GM12878 (cell line): Measurements from ENCODE around the gene LAYN. TPM values are rescaled to one million over a fixed set of nuclear protein-coding genes. Genes with fewer than 3 reads are reported as not detected.

Experiments used
- ATAC-seq: fragments of 200-7000 bp; cut with Tn5 transposase; 3 replicates; pipeline ENCODE4 v1.9.1; 2020; ENCODE audit warnings: mild to moderate bottlenecking, moderate library complexity
- BruUV-seq: library from RNA; stranded (reverse); fragments of 400-500 nt; replicated peaks from 2 replicates; lab custom pipeline; 2021; lab: Mats Ljungman, UMichigan
- CTCF ChIA-PET: fragments of 300-600 bp; sonication (Branson Sonifier 250); formaldehyde crosslinking; extraction: SDS; loops from one replicate; lab custom pipeline; 2021; ENCODE audit warnings: inconsistent platforms; lab: Yijun Ruan, JAX
- POLR2A ChIA-PET: fragments of 350-600 bp; formaldehyde crosslinking; extraction: SDS; loops from one replicate; lab custom pipeline; 2021; ENCODE audit warnings: inconsistent platforms; lab: Charles Lee
- RAD21 ChIA-PET: fragments of 300-600 bp; sonication (Branson Sonifier 250); formaldehyde crosslinking; loops from one replicate; lab custom pipeline; 2023; ENCODE audit warnings: antibody characterized with exemption; ENCODE audit not compliant: unreplicated experiment; lab: Charles Lee
- SMC1A ChIA-PET: fragments of 300-600 bp; sonication (Branson Sonifier 250); formaldehyde crosslinking; loops from one replicate; lab custom pipeline; 2023; ENCODE audit not compliant: unreplicated experiment, uncharacterized antibody; lab: Charles Lee
- DNase-seq: peaks from one replicate; pipeline ENCODE4 v3.0.0-alpha.2; 2011; ENCODE audit warnings: low read depth, low spot score
- FAIRE-seq: peaks from 3 replicates; lab custom pipeline; 2011; peaks lifted over from hg19 to GRCh38; lab: Jason Lieb, UNC
- H2AFZ ChIP-seq: 2 replicates; pipeline ENCODE4 v1.6.0; 2011; ENCODE audit warnings: low read depth, low read length, control low read depth; ENCODE audit not compliant: control insufficient read depth
- H3K27ac ChIP-seq: 2 replicates; pipeline ENCODE4 v1.5.1; 2011; ENCODE audit warnings: control low read depth; ENCODE audit not compliant: control insufficient read depth, insufficient read depth
- H3K27me3 ChIP-seq, 2 experiments: replicated peaks in 1 of 2; 2 replicates each; pipeline versions ENCODE4 v1.6.0 to v1.6.1; 2011; ENCODE audit warnings: low read length in 1 of 2; ENCODE audit not compliant: control insufficient read depth in 2 of 2, insufficient read depth in 2 of 2
- H3K36me3 ChIP-seq, 2 experiments: 2 replicates each; pipeline ENCODE4 v1.5.1; 2011; ENCODE audit warnings: low read length in 1 of 2; ENCODE audit not compliant: control insufficient read depth in 2 of 2, insufficient read depth in 2 of 2
- H3K4me1 ChIP-seq: 2 replicates; pipeline ENCODE4 v1.6.1; 2011; ENCODE audit warnings: mild to moderate bottlenecking, low read length, moderate library complexity, mixed read lengths; ENCODE audit not compliant: control insufficient read depth, insufficient read depth
- H3K4me2 ChIP-seq: 2 replicates; pipeline ENCODE4 v1.6.0; 2011; ENCODE audit warnings: control low read depth; ENCODE audit not compliant: control insufficient read depth, insufficient read depth
- H3K4me3 ChIP-seq: fragments of 200-600 bp; sonication (generic); 2 replicates; pipeline ENCODE4 v1.5.1; 2016
- H3K79me2 ChIP-seq: 2 replicates; pipeline ENCODE4 v1.6.0; 2011; ENCODE audit warnings: low read length; ENCODE audit not compliant: control insufficient read depth, insufficient read depth
- H3K9ac ChIP-seq: 2 replicates; pipeline ENCODE4 v1.8.0; 2011; ENCODE audit warnings: low read length, control low read depth, mixed read lengths; ENCODE audit not compliant: control insufficient read depth, insufficient read depth
- H3K9me3 ChIP-seq: replicated peaks from 3 replicates; pipeline ENCODE4 v1.5.1; 2011; ENCODE audit warnings: mild to moderate bottlenecking, low read length; ENCODE audit not compliant: control insufficient read depth, insufficient read depth
- H4K20me1 ChIP-seq: 2 replicates; pipeline ENCODE4 v1.6.0; 2011; ENCODE audit not compliant: control insufficient read depth, insufficient read depth
- FOS ChIP-seq: IDR thresholded peaks from 3 replicates; pipeline ENCODE4 v1.6.1; 2011; ENCODE audit warnings: borderline replicate concordance; ENCODE audit not compliant: insufficient read length; ENCODE audit errors: extremely low read depth
- FOXK2 ChIP-seq: fragments of 450-650 bp; IDR thresholded peaks from 2 replicates; pipeline ENCODE4 v1.6.1; 2017; ENCODE audit warnings: mild to moderate bottlenecking, moderate library complexity
- IRF3 ChIP-seq: fragments of 450-650 bp; IDR thresholded peaks from 2 replicates; pipeline ENCODE4 v1.6.1; 2014; ENCODE audit warnings: mild to moderate bottlenecking
- POLR2AphosphoS2 ChIP-seq: IDR thresholded peaks from 2 replicates; pipeline ENCODE4 v1.6.1; 2011; ENCODE audit warnings: low read depth, mild to moderate bottlenecking, low read length, improper control_type of control experiment, moderate library complexity
- RCOR1 ChIP-seq: conservative IDR thresholded peaks from 2 replicates; pipeline ENCODE4 v1.6.1; 2012; ENCODE audit warnings: low read depth, low read length, improper control_type of control experiment
- SRF ChIP-seq, 2 experiments: IDR thresholded peaks; 2 replicates each; pipeline ENCODE4 v1.6.1; 2011; ENCODE audit warnings: low read depth in 2 of 2, low read length in 2 of 2, mild to moderate bottlenecking in 1 of 2, moderate library complexity in 1 of 2
- STAT1 ChIP-seq: fragments of 450-650 bp; conservative IDR thresholded peaks from 2 replicates; pipeline ENCODE4 v1.6.1; 2014; ENCODE audit warnings: antibody characterized with exemption, mild to moderate bottlenecking
- STAT3 ChIP-seq: IDR thresholded peaks from 2 replicates; pipeline ENCODE4 v1.6.1; 2011; ENCODE audit warnings: low read depth, low read length, improper control_type of control experiment
- WGBS: methylation state at CpG from one replicate; pipeline ENCODE4 v1.1.6; 2016; ENCODE audit warnings: low lambda C conversion rate; ENCODE audit not compliant: insufficient replicate concordance, insufficient coverage; ENCODE audit errors: missing lambda C conversion rate; 5-methylcytosine and 5-hydroxymethylcytosine counted together
- in situ Hi-C: fragments of 300-500 bp; cut with MboI; formaldehyde crosslinking; loops from 9 replicates; pipeline ENCODE4 v1.14.3; 2018; ENCODE audit warnings: mixed read lengths
- intact Hi-C: fragments of 100-400 bp; cut with micrococcal nuclease; formaldehyde crosslinking; loops from one replicate; pipeline ENCODE4 v1.14.2; 2022; ENCODE audit not compliant: unreplicated experiment
- polyA plus RNA-seq, 11 experiments: library from polyadenylated mRNA; depleted of rRNA in 4 of 11; unstranded in 6 of 11; stranded (reverse) in 5 of 11; fragments of >200 nt; fragmentation: Nextera tagmentation in 4 of 11; fragmentation: Illumina TruSeq in 1 of 11; extraction: Ambion mirVana in 4 of 11; extraction: Trizol in 1 of 11; gene quantifications; 1 replicate in 1 of 11; 2 replicates in 10 of 11; pipeline versions ENCODE4 v1.2.1 to v1.2.3, GENCODE V29; 2011 to 2016; ENCODE audit warnings: inconsistent platforms in 2 of 11, missing spikeins in 2 of 11, low read depth in 1 of 11
- total RNA-seq, 4 experiments: library from RNA; depleted of rRNA in 3 of 4; stranded (reverse); fragments of >200 nt in 3 of 4; fragmentation: Illumina TruSeq in 1 of 4; extraction: Trizol in 1 of 4; gene quantifications; 2 replicates each; pipeline versions ENCODE4 v1.2.1 to v1.2.3, GENCODE V29; 2013 to 2021
- TF ChIP-seq, protein P1 (sequence below): IDR thresholded peaks from 2 replicates; pipeline ENCODE4 v1.6.1; 2011; ENCODE audit warnings: borderline replicate concordance, low read depth, mild to moderate bottlenecking, moderate library complexity, mixed read lengths, low read length; ENCODE audit not compliant: insufficient read depth; ENCODE audit errors: extremely low read length
- TF ChIP-seq, protein P2 (sequence below): fragments of 450-650 bp; conservative IDR thresholded peaks from 2 replicates; pipeline ENCODE4 v1.6.1; 2017; ENCODE audit warnings: mild to moderate bottlenecking, moderate library complexity

Gene LAYN
- total and polyA plus RNA-seq, 10 of the 15 experiments (the other 5 are each of a cell fraction or from before 2014, with no cell fraction given), result 0.06 to 0.14 (median 0.10) TPM; not detected in 7

- in situ Hi-C loops, result no loop called here
- Histone ChIP-seq H3K4me2 (no peak overlapping the region), H3K9me3 (no peaks in the 10 kb centered on the region), H3K36me3 (no peaks in the 10 kb centered on the region), H3K27me3 (no peaks in the 10 kb centered on the region), H3K4me1 (no peaks in the 10 kb centered on the region), H4K20me1 (no peaks in the 10 kb centered on the region), H3K27ac (no peak overlapping the region), H2AFZ (no peak overlapping the region), H3K4me3 (no peak overlapping the region), H3K79me2 (no peaks in the 10 kb centered on the region), H3K9ac (no peak overlapping the region)
- ChIA-PET SMC1A (interaction anchor here (0.9 to 1.2 kb wide), 2 partner anchors 15 to 205 kb away, joined by 3 to 5 read pairs; no protein-coding TSS in a partner anchor), POLR2A (no interaction called here), RAD21 (no interaction called here), CTCF (interaction anchor here (0.9 to 1.8 kb wide), 5 partner anchors 10 to 205 kb away, joined by 3 to 7 read pairs (median 4); no protein-coding TSS in a partner anchor)
- FAIRE-seq (no peak), DNase-seq (no peak), ATAC-seq (peak; percentile 47)
- no TSS peak for BruUV-seq
- TF ChIP-seq RCOR1, result no peak
- TF ChIP-seq STAT3, result no peak
- TF ChIP-seq POLR2AphosphoS2, result no peak
- no peak for TF ChIP-seq FOXK2
- TF ChIP-seq, protein P1, sequence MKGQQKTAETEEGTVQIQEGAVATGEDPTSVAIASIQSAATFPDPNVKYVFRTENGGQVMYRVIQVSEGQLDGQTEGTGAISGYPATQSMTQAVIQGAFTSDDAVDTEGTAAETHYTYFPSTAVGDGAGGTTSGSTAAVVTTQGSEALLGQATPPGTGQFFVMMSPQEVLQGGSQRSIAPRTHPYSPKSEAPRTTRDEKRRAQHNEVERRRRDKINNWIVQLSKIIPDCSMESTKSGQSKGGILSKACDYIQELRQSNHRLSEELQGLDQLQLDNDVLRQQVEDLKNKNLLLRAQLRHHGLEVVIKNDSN, result no peak
- TF ChIP-seq STAT1, result no peak
- no peak for TF ChIP-seq FOS
- TF ChIP-seq, protein P2, sequence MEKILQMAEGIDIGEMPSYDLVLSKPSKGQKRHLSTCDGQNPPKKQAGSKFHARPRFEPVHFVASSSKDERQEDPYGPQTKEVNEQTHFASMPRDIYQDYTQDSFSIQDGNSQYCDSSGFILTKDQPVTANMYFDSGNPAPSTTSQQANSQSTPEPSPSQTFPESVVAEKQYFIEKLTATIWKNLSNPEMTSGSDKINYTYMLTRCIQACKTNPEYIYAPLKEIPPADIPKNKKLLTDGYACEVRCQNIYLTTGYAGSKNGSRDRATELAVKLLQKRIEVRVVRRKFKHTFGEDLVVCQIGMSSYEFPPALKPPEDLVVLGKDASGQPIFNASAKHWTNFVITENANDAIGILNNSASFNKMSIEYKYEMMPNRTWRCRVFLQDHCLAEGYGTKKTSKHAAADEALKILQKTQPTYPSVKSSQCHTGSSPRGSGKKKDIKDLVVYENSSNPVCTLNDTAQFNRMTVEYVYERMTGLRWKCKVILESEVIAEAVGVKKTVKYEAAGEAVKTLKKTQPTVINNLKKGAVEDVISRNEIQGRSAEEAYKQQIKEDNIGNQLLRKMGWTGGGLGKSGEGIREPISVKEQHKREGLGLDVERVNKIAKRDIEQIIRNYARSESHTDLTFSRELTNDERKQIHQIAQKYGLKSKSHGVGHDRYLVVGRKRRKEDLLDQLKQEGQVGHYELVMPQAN, result no peak
- no peak for TF ChIP-seq IRF3
- no peak for TF ChIP-seq SRF (IDR thresholded peaks at IDR 0.05; ENCODE audit: low read depth in 2 of 2, low read length in 2 of 2)
- intact Hi-C loops, result no loop called here
- 28% methylated on average over 6 of the region's 6 CpGs for WGBS
These were observed 31.4 kb downstream of the LAYN start for GRCh38 chr11:111571829-111572501.
